ENCODE data around the gene CETP. TPM values are rescaled to one million over a fixed set of nuclear protein-coding genes. Genes with fewer than 3 reads are reported as not detected.

CETP gene
- total RNA-seq, 1 donor from 2014 or later, result 0.13 TPM

DNA sequence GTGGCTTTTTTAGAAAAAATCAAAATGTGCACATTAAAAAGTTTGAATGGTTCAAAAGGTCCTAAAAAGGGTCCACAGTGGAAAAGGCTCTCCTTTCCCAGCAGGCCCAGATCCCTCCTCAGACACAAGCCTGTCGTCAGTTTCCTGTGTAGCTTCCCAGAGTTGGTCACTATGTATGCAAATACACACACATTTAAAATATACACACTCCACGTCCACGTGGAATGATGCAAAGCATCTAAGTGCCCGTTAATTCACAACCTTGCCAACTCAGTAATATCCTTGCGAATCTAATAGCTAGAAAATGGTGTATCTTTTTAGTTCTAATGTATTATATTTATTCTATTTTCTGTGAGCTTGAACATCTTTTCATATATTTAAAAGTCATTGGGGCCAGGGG is 45.3 kb downstream of the CETP start:
- DNase-seq (ENCODE audit: low spot score in 2 of 2, unreplicated experiment in 2 of 2), result no peak
- H3K27me3 Mint-ChIP-seq (ENCODE audit: low read depth), result no peaks in the 10 kb centered on the region
- H3K36me3 Mint-ChIP-seq, result no peaks in the 10 kb centered on the region
- H3K27ac Mint-ChIP-seq, result no peak overlapping the region
- peaks cover 2% of the 10 kb centered on the region for H3K4me1 Mint-ChIP-seq
- TF ChIP-seq, protein P1, sequence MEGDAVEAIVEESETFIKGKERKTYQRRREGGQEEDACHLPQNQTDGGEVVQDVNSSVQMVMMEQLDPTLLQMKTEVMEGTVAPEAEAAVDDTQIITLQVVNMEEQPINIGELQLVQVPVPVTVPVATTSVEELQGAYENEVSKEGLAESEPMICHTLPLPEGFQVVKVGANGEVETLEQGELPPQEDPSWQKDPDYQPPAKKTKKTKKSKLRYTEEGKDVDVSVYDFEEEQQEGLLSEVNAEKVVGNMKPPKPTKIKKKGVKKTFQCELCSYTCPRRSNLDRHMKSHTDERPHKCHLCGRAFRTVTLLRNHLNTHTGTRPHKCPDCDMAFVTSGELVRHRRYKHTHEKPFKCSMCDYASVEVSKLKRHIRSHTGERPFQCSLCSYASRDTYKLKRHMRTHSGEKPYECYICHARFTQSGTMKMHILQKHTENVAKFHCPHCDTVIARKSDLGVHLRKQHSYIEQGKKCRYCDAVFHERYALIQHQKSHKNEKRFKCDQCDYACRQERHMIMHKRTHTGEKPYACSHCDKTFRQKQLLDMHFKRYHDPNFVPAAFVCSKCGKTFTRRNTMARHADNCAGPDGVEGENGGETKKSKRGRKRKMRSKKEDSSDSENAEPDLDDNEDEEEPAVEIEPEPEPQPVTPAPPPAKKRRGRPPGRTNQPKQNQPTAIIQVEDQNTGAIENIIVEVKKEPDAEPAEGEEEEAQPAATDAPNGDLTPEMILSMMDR (IDR thresholded peaks at IDR 0.05; ENCODE audit: unreplicated experiment), result no peak
- no peak overlapping the region for H3K4me3 Mint-ChIP-seq
- H3K9me3 Mint-ChIP-seq, result no peaks in the 10 kb centered on the region

DNA sequence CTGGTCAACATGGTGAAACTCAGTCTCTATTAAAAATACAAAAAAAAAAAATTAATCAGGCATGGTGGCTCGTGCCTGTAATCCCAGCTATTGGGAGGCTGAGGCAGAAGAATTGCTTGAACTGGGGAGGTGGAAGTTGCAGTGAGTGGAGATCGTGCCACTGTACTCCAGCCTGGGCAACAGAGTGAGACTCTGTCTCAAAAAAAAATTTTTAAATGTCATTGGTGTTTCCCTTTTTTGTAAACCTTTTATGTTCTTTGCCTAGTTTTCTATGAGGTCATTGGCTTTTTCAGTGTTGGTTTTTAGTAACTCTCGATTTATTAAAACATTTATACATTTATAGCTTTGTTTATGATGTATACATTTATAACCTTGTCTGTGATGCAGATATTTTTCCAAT is 45.8 kb downstream of the CETP start:
- no peak overlapping the region for H3K27ac Mint-ChIP-seq
- no peak for DNase-seq (ENCODE audit: low spot score in 2 of 2, unreplicated experiment in 2 of 2)
- H3K4me3 Mint-ChIP-seq, result no peak overlapping the region
- no peaks in the 10 kb centered on the region for H3K9me3 Mint-ChIP-seq
- H3K36me3 Mint-ChIP-seq, result no peaks in the 10 kb centered on the region
- H3K27me3 Mint-ChIP-seq (ENCODE audit: low read depth), result no peaks in the 10 kb centered on the region
- H3K4me1 Mint-ChIP-seq, result peaks cover 2% of the 10 kb centered on the region
- TF ChIP-seq, protein P1 (IDR thresholded peaks at IDR 0.05; ENCODE audit: unreplicated experiment), result no peak

- H3K4me3 Mint-ChIP-seq, result no peak overlapping the region
- no peak for DNase-seq (ENCODE audit: low spot score in 2 of 2, unreplicated experiment in 2 of 2)
- H3K27me3 Mint-ChIP-seq (ENCODE audit: low read depth), result no peaks in the 10 kb centered on the region
- peaks cover 2% of the 10 kb centered on the region for H3K4me1 Mint-ChIP-seq
- no peaks in the 10 kb centered on the region for H3K36me3 Mint-ChIP-seq
- TF ChIP-seq, protein P1 (IDR thresholded peaks at IDR 0.05; ENCODE audit: unreplicated experiment), result no peak
- H3K27ac Mint-ChIP-seq, result no peak overlapping the region
- H3K9me3 Mint-ChIP-seq, result no peaks in the 10 kb centered on the region
Observed at GRCh38 chr16:57008440-57008839, 46.7 kb downstream of the CETP start.

DNA sequence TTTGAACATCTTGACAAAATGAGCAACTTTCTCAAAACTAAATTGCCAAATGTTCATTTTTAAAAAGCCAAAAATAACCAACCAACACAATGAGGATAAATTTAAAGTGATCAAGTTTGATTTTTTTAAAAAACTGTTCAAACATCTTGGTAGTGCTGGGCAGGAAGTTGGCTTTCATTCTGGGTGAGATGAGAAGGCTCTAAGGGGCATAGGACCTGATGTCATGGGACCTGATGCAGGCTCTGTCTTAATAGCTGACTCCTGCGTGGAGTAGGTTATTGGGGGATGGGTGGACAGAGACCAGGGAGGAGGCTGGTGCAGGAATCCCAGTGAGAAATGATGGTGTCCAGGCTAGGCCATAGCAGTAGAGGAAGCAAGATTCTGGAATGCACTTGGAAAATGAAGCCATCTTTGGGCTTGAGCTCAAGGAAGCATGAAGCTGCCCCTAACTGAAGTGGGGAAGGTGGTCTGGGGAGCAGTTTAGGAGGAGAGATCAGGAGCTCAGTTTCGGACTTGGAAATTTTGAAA is 48.0 kb downstream of the CETP start:
- no peaks in the 10 kb centered on the region for H3K9me3 Mint-ChIP-seq
- no peak for DNase-seq (ENCODE audit: low spot score in 2 of 2, unreplicated experiment in 2 of 2)
- no peaks in the 10 kb centered on the region for H3K27me3 Mint-ChIP-seq (ENCODE audit: low read depth)
- TF ChIP-seq, protein P1 (IDR thresholded peaks at IDR 0.05; ENCODE audit: unreplicated experiment), result no peak
- H3K36me3 Mint-ChIP-seq, result no peaks in the 10 kb centered on the region
- H3K27ac Mint-ChIP-seq, result no peak overlapping the region
- no peaks in the 10 kb centered on the region for H3K4me1 Mint-ChIP-seq
- no peak overlapping the region for H3K4me3 Mint-ChIP-seq

DNA sequence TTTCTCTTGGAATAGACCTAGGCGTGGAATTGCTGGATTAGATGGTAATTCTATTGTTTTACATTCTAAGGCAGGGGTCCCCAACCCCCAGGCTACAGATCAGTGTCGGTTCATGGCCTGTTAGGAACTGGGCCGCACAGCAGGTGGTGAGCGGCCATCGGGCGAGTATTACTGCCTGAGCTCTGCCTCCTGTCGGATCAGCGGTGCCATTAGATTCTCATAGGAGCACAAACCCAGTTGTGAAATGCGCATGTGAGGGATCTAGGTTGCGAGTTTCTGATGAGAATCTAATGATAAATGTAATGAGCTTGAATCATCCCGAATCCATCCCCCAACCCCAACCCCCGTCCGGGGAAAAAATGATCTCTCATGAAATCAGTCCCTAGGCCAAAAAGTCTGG is 50.6 kb downstream of the CETP start:
- no peaks in the 10 kb centered on the region for H3K36me3 Mint-ChIP-seq
- H3K27me3 Mint-ChIP-seq (ENCODE audit: low read depth), result peaks cover 3% of the 10 kb centered on the region
- no peak overlapping the region for H3K27ac Mint-ChIP-seq
- TF ChIP-seq, protein P1 (IDR thresholded peaks at IDR 0.05; ENCODE audit: unreplicated experiment), result no peak
- no peak for DNase-seq (ENCODE audit: low spot score in 2 of 2, unreplicated experiment in 2 of 2)
- H3K4me1 Mint-ChIP-seq, result no peaks in the 10 kb centered on the region
- H3K9me3 Mint-ChIP-seq, result no peaks in the 10 kb centered on the region
- H3K4me3 Mint-ChIP-seq, result no peak overlapping the region

DNA sequence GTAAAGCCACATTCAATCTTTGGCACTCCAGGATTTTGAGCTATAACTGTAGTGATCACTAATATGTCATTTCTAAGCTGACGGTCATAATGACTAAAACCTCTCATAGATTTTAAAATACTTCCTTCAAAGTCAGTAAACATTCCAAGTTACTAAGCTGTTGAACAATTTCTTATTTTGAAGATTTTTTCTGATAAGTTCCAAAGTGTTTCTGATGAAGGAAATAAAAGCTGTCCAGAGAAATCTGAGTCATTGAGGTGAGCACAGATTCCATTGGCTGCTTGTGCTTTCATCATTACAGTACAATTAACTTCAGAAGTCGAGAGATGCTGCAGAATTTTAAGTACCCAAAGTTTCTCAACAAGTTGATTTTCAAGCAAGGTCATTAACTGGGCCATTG is 51.5 kb downstream of the CETP start:
- H3K4me3 Mint-ChIP-seq, result no peak overlapping the region
- H3K36me3 Mint-ChIP-seq, result no peaks in the 10 kb centered on the region
- no peaks in the 10 kb centered on the region for H3K9me3 Mint-ChIP-seq
- no peak overlapping the region for H3K27ac Mint-ChIP-seq
- H3K27me3 Mint-ChIP-seq (ENCODE audit: low read depth), result peaks cover 3% of the 10 kb centered on the region
- no peak for DNase-seq (ENCODE audit: low spot score in 2 of 2, unreplicated experiment in 2 of 2)
- H3K4me1 Mint-ChIP-seq, result no peaks in the 10 kb centered on the region
- TF ChIP-seq, protein P1 (IDR thresholded peaks at IDR 0.05; ENCODE audit: unreplicated experiment), result no peak
